GM23338 (cell line): ENCODE measurements around the gene CTNNA3.

ENCODE experiments used
- CREB1 ChIP-seq: fragments of 250-450 bp; sonication (Bioruptor Pico); IDR thresholded peaks from 2 replicates; pipeline ENCODE4 v1.5.0; 2020; ENCODE audit warnings: low read depth, mild to moderate bottlenecking, moderate library complexity
- ETS1 ChIP-seq: IDR thresholded peaks from 2 replicates; pipeline ENCODE4 v1.6.1; 2016; ENCODE audit warnings: antibody characterized with exemption
- EZH2 ChIP-seq: fragments of 200-600 bp; sonication (generic); IDR thresholded peaks from one replicate; pipeline ENCODE4 v1.8.0; 2017; ENCODE audit warnings: antibody characterized with exemption, mild to moderate bottlenecking, low read depth; ENCODE audit not compliant: unreplicated experiment
- EZH2phosphoT487 ChIP-seq: fragments of 200-600 bp; sonication (generic); IDR thresholded peaks from one replicate; pipeline ENCODE4 v1.8.1; 2018; ENCODE audit warnings: antibody characterized with exemption; ENCODE audit not compliant: unreplicated experiment
- JUNB ChIP-seq: IDR thresholded peaks from one replicate; pipeline ENCODE4 v1.6.1; 2016; ENCODE audit warnings: antibody characterized with exemption; ENCODE audit not compliant: unreplicated experiment
- NANOG ChIP-seq: IDR thresholded peaks from 2 replicates; pipeline ENCODE4 v1.6.1; 2016; ENCODE audit warnings: antibody characterized with exemption, borderline replicate concordance
- POLR2AphosphoS5 ChIP-seq: IDR thresholded peaks from 2 replicates; pipeline ENCODE4 v1.6.1; 2016; ENCODE audit warnings: antibody characterized with exemption, low read depth
- REST ChIP-seq: IDR thresholded peaks from one replicate; pipeline ENCODE4 v1.6.1; 2018; ENCODE audit warnings: antibody characterized with exemption; ENCODE audit not compliant: unreplicated experiment
- STAT1 ChIP-seq: IDR thresholded peaks from one replicate; pipeline ENCODE4 v1.6.1; 2016; ENCODE audit warnings: antibody characterized with exemption; ENCODE audit not compliant: unreplicated experiment
- ZNF114 ChIP-seq: fragments of 250-450 bp; sonication (Bioruptor Pico); IDR thresholded peaks from 2 replicates; pipeline ENCODE4 v1.5.0; 2020; ENCODE audit warnings: mild to moderate bottlenecking, moderate library complexity
- ZNF331 ChIP-seq: fragments of 250-450 bp; sonication (Bioruptor Pico); IDR thresholded peaks from 2 replicates; pipeline ENCODE4 v1.5.0; 2020; ENCODE audit warnings: low read depth, mild to moderate bottlenecking, moderate library complexity
- TF ChIP-seq, protein P1 (sequence below), 2 experiments: fragments of 200-600 bp in 1 of 2; sonication (generic) in 1 of 2; conservative IDR thresholded peaks; 2 replicates each; pipeline versions ENCODE4 v1.5.1 to v1.6.1; 2016 to 2017; ENCODE audit warnings: antibody characterized with exemption in 2 of 2, low read depth in 2 of 2, mild to moderate bottlenecking in 2 of 2, moderate library complexity in 1 of 2
- TF ChIP-seq, protein P2 (sequence below): fragments of 250-450 bp; sonication (Bioruptor Pico); IDR thresholded peaks from 2 replicates; pipeline ENCODE4 v1.5.0; 2020; ENCODE audit warnings: mild to moderate bottlenecking, moderate library complexity

- TF ChIP-seq POLR2AphosphoS5 (no peak), EZH2 (no peak), EZH2phosphoT487 (no peak), CREB1 (CRISPR knock-in tag) (no peak), NANOG (no peak), STAT1 (no peak), REST (no peak), ETS1 (no peak), ZNF331 (CRISPR knock-in tag) (no peak), JUNB (no peak), ZNF114 (CRISPR knock-in tag) (no peak)
- TF ChIP-seq, protein P1, sequence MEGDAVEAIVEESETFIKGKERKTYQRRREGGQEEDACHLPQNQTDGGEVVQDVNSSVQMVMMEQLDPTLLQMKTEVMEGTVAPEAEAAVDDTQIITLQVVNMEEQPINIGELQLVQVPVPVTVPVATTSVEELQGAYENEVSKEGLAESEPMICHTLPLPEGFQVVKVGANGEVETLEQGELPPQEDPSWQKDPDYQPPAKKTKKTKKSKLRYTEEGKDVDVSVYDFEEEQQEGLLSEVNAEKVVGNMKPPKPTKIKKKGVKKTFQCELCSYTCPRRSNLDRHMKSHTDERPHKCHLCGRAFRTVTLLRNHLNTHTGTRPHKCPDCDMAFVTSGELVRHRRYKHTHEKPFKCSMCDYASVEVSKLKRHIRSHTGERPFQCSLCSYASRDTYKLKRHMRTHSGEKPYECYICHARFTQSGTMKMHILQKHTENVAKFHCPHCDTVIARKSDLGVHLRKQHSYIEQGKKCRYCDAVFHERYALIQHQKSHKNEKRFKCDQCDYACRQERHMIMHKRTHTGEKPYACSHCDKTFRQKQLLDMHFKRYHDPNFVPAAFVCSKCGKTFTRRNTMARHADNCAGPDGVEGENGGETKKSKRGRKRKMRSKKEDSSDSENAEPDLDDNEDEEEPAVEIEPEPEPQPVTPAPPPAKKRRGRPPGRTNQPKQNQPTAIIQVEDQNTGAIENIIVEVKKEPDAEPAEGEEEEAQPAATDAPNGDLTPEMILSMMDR (conservative IDR thresholded peaks at IDR 0.05; ENCODE audit: low read depth in 2 of 2): no peak
- TF ChIP-seq, protein P2, sequence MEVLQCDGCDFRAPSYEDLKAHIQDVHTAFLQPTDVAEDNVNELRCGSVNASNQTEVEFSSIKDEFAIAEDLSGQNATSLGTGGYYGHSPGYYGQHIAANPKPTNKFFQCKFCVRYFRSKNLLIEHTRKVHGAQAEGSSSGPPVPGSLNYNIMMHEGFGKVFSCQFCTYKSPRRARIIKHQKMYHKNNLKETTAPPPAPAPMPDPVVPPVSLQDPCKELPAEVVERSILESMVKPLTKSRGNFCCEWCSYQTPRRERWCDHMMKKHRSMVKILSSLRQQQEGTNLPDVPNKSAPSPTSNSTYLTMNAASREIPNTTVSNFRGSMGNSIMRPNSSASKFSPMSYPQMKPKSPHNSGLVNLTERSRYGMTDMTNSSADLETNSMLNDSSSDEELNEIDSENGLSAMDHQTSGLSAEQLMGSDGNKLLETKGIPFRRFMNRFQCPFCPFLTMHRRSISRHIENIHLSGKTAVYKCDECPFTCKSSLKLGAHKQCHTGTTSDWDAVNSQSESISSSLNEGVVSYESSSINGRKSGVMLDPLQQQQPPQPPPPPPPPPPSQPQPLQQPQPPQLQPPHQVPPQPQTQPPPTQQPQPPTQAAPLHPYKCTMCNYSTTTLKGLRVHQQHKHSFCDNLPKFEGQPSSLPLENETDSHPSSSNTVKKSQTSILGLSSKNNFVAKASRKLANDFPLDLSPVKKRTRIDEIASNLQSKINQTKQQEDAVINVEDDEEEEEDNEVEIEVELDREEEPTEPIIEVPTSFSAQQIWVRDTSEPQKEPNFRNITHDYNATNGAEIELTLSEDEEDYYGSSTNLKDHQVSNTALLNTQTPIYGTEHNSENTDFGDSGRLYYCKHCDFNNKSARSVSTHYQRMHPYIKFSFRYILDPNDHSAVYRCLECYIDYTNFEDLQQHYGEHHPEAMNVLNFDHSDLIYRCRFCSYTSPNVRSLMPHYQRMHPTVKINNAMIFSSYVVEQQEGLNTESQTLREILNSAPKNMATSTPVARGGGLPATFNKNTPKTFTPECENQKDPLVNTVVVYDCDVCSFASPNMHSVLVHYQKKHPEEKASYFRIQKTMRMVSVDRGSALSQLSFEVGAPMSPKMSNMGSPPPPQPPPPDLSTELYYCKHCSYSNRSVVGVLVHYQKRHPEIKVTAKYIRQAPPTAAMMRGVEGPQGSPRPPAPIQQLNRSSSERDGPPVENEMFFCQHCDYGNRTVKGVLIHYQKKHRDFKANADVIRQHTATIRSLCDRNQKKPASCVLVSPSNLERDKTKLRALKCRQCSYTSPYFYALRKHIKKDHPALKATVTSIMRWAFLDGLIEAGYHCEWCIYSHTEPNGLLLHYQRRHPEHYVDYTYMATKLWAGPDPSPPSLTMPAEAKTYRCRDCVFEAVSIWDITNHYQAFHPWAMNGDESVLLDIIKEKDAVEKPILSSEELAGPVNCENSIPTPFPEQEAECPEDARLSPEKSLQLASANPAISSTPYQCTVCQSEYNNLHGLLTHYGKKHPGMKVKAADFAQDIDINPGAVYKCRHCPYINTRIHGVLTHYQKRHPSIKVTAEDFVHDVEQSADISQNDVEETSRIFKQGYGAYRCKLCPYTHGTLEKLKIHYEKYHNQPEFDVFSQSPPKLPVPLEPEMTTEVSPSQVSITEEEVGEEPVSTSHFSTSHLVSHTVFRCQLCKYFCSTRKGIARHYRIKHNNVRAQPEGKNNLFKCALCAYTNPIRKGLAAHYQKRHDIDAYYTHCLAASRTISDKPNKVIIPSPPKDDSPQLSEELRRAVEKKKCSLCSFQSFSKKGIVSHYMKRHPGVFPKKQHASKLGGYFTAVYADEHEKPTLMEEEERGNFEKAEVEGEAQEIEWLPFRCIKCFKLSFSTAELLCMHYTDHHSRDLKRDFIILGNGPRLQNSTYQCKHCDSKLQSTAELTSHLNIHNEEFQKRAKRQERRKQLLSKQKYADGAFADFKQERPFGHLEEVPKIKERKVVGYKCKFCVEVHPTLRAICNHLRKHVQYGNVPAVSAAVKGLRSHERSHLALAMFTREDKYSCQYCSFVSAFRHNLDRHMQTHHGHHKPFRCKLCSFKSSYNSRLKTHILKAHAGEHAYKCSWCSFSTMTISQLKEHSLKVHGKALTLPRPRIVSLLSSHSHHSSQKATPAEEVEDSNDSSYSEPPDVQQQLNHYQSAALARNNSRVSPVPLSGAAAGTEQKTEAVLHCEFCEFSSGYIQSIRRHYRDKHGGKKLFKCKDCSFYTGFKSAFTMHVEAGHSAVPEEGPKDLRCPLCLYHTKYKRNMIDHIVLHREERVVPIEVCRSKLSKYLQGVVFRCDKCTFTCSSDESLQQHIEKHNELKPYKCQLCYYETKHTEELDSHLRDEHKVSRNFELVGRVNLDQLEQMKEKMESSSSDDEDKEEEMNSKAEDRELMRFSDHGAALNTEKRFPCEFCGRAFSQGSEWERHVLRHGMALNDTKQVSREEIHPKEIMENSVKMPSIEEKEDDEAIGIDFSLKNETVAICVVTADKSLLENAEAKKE (CRISPR knock-in tag): no peak
Observed at GRCh38 chr10:67269828-67270227, 426.2 kb downstream of the CTNNA3 start.
